GM19035 (cell line): ENCODE data around the gene APC.
"Not testable (repeated sequence)": the region's sequence is repeated elsewhere in the genome, so short reads cannot be mapped to it uniquely, and the experiment has no call there.

ENCODE experiments used
- ATAC-seq: cut with Tn5 transposase; IDR thresholded peaks from one replicate; pipeline ENCODE4 v1.9.1; 2021; ENCODE audit not compliant: unreplicated experiment

The APC gene

GRCh38 chr5:112713206-112713605 lies 24.5 kb upstream of the APC start:
- ATAC-seq, result no peak

GRCh38 chr5:112716895-112717294 lies 20.8 kb upstream of the APC start:
- not testable (repeated sequence) for ATAC-seq

- ATAC-seq, result no peak
Measured at GRCh38 chr5:112717506-112718082, 20.1 kb upstream of the APC start.

- ATAC-seq, result no peak
Measured at GRCh38 chr5:112718344-112718743, 19.3 kb upstream of the APC start.

- ATAC-seq, result no peak
Measured at GRCh38 chr5:112720576-112720975, 17.1 kb upstream of the APC start.

GRCh38 chr5:112724901-112725300 lies 12.8 kb upstream of the APC start:
- ATAC-seq, result no peak

- no peak for ATAC-seq
Measured at GRCh38 chr5:112729630-112730029, 8.1 kb upstream of the APC start.

GRCh38 chr5:112732131-112732530 lies 5.6 kb upstream of the APC start:
- ATAC-seq, result no peak

GRCh38 chr5:112733586-112733985 lies 4.1 kb upstream of the APC start:
- no peak for ATAC-seq

GRCh38 chr5:112734597-112734996 lies 3.1 kb upstream of the APC start:
- ATAC-seq, result no peak

GRCh38 chr5:112735702-112736101 lies 2.0 kb upstream of the APC start:
- ATAC-seq, result no peak

GRCh38 chr5:112737070-112737462 lies 619 bp upstream of the APC start:
- ATAC-seq, result peak; percentile 6

GRCh38 chr5:112738191-112738560 lies 491 bp downstream of the APC start:
- peak; percentile 21 for ATAC-seq

GRCh38 chr5:112742424-112742823 lies 4.7 kb downstream of the APC start:
- no peak for ATAC-seq

- no peak for ATAC-seq
Measured at GRCh38 chr5:112743631-112744030, 5.9 kb downstream of the APC start.

GRCh38 chr5:112752335-112752734 lies 14.7 kb downstream of the APC start:
- ATAC-seq, result no peak

- ATAC-seq, result no peak
Measured at GRCh38 chr5:112755703-112756102, 18.0 kb downstream of the APC start.

GRCh38 chr5:112757468-112758208 lies 20.0 kb downstream of the APC start:
- no peak for ATAC-seq

GRCh38 chr5:112758676-112759075 lies 21.0 kb downstream of the APC start:
- ATAC-seq, result no peak

GRCh38 chr5:112762113-112762810 lies 24.6 kb downstream of the APC start:
- ATAC-seq, result no peak

- no peak for ATAC-seq
Measured at GRCh38 chr5:112763165-112763564, 25.5 kb downstream of the APC start.

- ATAC-seq, result no peak
Measured at GRCh38 chr5:112772124-112772523, 34.4 kb downstream of the APC start.
